Kidney (tissue), 14 donors: Measurements from ENCODE around the gene MAGEB3. TPM values are rescaled to one million over a fixed set of nuclear protein-coding genes. Genes with fewer than 3 reads are reported as not detected.

ENCODE experiments used
- DNase-seq, 5 donors: peaks; one replicate each; pipeline ENCODE4 v3.0.0-alpha.2; 2013 to 2020
- FAIRE-seq: peaks from 2 replicates; lab custom pipeline; 2012; peaks lifted over from hg19 to GRCh38; lab: Jason Lieb, UNC
- H3K27ac ChIP-seq, 2 donors: one replicate each; pipeline ENCODE4 v1.7.0; 2013; ENCODE audit warnings: low read depth in 2 of 2, low read length in 2 of 2, inconsistent platforms in 1 of 2
- H3K27me3 ChIP-seq: one replicate; pipeline ENCODE4 v1.7.1; 2013; ENCODE audit warnings: low read length, inconsistent platforms; ENCODE audit not compliant: control insufficient read depth, insufficient read depth
- H3K36me3 ChIP-seq, 3 donors: one replicate each; pipeline versions ENCODE4 v1.7.0 to v1.7.1; 2013; ENCODE audit warnings: low read length in 3 of 3, control low read depth in 1 of 3, inconsistent platforms in 1 of 3; ENCODE audit not compliant: insufficient read depth in 3 of 3, control insufficient read depth in 2 of 3
- H3K4me1 ChIP-seq, 3 donors: one replicate each; pipeline versions ENCODE4 v1.7.0 to v1.7.1; 2013; ENCODE audit warnings: low read length in 3 of 3, inconsistent platforms in 1 of 3, low read depth in 1 of 3; ENCODE audit not compliant: control insufficient read depth in 2 of 3, insufficient read depth in 2 of 3
- H3K4me3 ChIP-seq, 3 donors: one replicate each; pipeline versions ENCODE4 v1.7.0 to v1.8.1; 2013; ENCODE audit warnings: low read length in 3 of 3, control low read depth in 1 of 3, inconsistent platforms in 1 of 3
- H3K9ac ChIP-seq, 3 donors: one replicate each; pipeline versions ENCODE4 v1.7.0 to v1.7.1; 2013; ENCODE audit warnings: low read length in 3 of 3, control low read depth in 1 of 3, inconsistent platforms in 1 of 3
- H3K9me3 ChIP-seq, 3 donors: one replicate each; pipeline versions ENCODE4 v1.7.0 to v1.7.1; 2013; ENCODE audit warnings: low read length in 3 of 3, control low read depth in 1 of 3, inconsistent platforms in 1 of 3; ENCODE audit not compliant: control insufficient read depth in 2 of 3, insufficient read depth in 1 of 3
- CTCF ChIP-seq: IDR thresholded peaks from 3 replicates; pipeline ENCODE4 v1.5.1; 2012; ENCODE audit warnings: mild to moderate bottlenecking, moderate library complexity, borderline replicate concordance; ENCODE audit not compliant: insufficient read depth; ENCODE audit errors: extremely low read depth
- intact Hi-C: fragments of 100-400 bp; cut with DNase I; formaldehyde crosslinking; loops from one replicate; pipeline ENCODE4 v1.11.1; 2022
- polyA plus RNA-seq: library from polyadenylated mRNA; stranded (reverse); fragments of 350-450 nt; fragmentation: Illumina TruSeq; extraction: RNeasy Lipid Tissue Mini Kit (QIAGEN cat#74804); gene quantifications from one replicate; pipeline ENCODE4 v1.2.3, GENCODE V29; 2014; ENCODE audit warnings: low read depth, low replicate concordance; ENCODE audit not compliant: insufficient read depth
- total RNA-seq: library from RNA; stranded (reverse); fragmentation: NEBNext Ultra II Directional; extraction: Animal tissue kit (Norgen Biotek cat#: 25700); gene quantifications from one replicate; pipeline ENCODE4 v1.2.1, GENCODE V29; 2021
- donor health status: control.
- donor health status: control.
- donor health status: control.
- donor health status: control.
- donor health status: control.
- donor health status: DM: yes; HTN: yes; CAD: no.
- donor health status: Normal renal cell carcinoma (clear cell type).

The MAGEB3 gene
- total and polyA plus RNA-seq, 2 donors from 2014 or later = not detected

- Histone ChIP-seq H3K27ac (no peak within 1 kb of the TSS), H3K4me3 (no peak within 1 kb of the TSS), H3K27me3 (no peaks in the 10 kb centered on the region), H3K9ac (no peak within 1 kb of the TSS), H3K9me3 (no peaks in the 10 kb centered on the region), H3K4me1 (no peaks in the 10 kb centered on the region), H3K36me3 (no peaks in the 10 kb centered on the region)
- intact Hi-C loops = no loop called here
- DNase-seq (peak in 1 of 5 donors; percentile 59), FAIRE-seq (no peak)
- TF ChIP-seq CTCF = no peak
Observed at GRCh38 chrX:30246769-30247489, 16.5 kb downstream of the MAGEB3 start, which contains the start of gene MAGEB1. TSS of gene MAGEB1 (plus strand) at chrX:30247146. CDS start at chrX:30250494, 3,348 bp downstream.

GRCh38 chrX:30248854-30249253, 18.4 kb downstream of the MAGEB3 start:
- Histone ChIP-seq H3K9me3 (no peaks in the 10 kb centered on the region), H3K36me3 (no peaks in the 10 kb centered on the region), H3K4me1 (no peaks in the 10 kb centered on the region), H3K9ac (no peak overlapping the region), H3K27ac (no peak overlapping the region), H3K4me3 (no peak overlapping the region), H3K27me3 (no peaks in the 10 kb centered on the region)
- FAIRE-seq = no peak
- intact Hi-C loops = no loop called here
- no peak for TF ChIP-seq CTCF
- no peak for DNase-seq

GRCh38 chrX:30253257-30253656, 22.8 kb downstream of the MAGEB3 start:
- no peak for TF ChIP-seq CTCF
- Histone ChIP-seq H3K4me1 (no peaks in the 10 kb centered on the region), H3K27me3 (no peaks in the 10 kb centered on the region), H3K9me3 (no peaks in the 10 kb centered on the region), H3K27ac (no peak overlapping the region), H3K4me3 (no peak overlapping the region), H3K36me3 (no peaks in the 10 kb centered on the region), H3K9ac (no peak overlapping the region)
- DNase-seq = no peak
- intact Hi-C loops = no loop called here
- no peak for FAIRE-seq
